ENCODE data around the gene PCDHGB1.
"Not testable (repeated sequence)": the region's sequence is repeated elsewhere in the genome, so short reads cannot be mapped to it uniquely, and the experiment has no call there.

The PCDHGB1 gene

DNA sequence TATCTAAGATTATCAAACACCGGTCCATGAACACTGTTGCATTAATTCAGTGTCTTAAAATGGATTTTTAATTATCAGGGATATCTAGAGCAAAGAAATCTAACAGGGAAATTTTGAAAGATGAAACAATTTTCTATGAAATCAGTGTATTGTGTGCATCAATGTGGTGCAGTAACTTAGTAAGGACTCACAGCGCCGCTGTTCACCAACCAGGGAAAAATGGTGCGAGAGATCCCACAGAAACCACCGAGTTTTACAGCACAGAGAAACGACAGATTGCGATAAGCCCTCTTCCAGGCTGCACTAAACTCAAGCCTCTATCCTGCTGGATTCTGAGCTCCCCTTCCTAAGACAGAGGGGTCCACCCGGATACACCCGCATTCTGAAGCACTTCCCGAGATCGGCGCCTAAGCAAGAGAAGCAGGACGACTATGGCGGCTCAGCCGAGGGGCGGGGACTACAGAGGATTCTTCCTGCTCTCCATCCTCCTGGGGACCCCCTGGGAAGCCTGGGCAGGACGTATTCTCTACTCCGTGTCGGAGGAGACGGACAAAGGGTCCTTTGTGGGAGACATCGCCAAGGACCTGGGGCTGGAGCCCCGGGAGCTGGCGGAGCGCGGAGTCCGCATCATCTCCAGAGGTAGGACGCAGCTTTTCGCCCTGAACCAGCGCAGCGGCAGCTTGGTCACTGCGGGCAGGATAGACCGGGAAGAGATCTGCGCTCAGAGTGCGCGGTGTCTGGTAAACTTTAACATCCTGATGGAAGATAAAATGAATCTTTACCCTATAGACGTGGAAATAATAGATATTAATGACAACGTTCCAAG lies 32.8 kb downstream of the PCDHGB1 start, which contains the start of gene PCDHGA7:
Gene PCDHGA7 (plus strand): TSS at position 274 of the 826 bp plus-strand sequence. CDS start 158 bp downstream, at position 432.
- Histone ChIP-seq H3K4me3 (no peak within 1 kb of the TSS), H3K27me3 (ENCODE audit: low read depth) (no peaks in the 10 kb centered on the region), H3K36me3 (replicated peaks) (no peaks in the 10 kb centered on the region), H3K4me1 (no peaks in the 10 kb centered on the region), H3K9me3 (no peaks in the 10 kb centered on the region)
- DNase-seq (ENCODE audit: low spot score in 2 of 2), result no peak
- in situ Hi-C loops (cut with MboI; ENCODE audit: low sequenced_read_pairs), result no loop called here

DNA sequence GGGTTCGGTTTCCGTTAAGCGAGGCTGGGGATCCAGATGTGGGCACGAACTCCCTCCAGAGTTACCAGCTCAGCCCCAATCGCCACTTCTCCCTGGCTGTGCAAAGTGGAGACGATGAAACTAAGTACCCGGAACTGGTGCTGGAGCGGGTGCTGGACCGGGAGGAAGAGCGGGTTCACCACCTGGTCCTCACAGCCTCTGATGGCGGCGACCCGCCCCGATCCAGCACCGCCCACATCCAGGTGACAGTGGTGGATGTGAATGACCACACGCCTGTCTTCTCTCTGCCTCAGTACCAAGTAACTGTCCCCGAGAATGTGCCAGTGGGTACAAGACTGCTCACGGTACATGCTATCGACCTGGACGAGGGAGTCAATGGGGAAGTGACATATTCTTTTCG lies 33.4 kb downstream of the PCDHGB1 start:
- in situ Hi-C loops (cut with MboI; ENCODE audit: low sequenced_read_pairs), result no loop called here
- no peak overlapping the region for H3K4me3 ChIP-seq
- H3K4me1 ChIP-seq, result no peaks in the 10 kb centered on the region
- DNase-seq (ENCODE audit: low spot score in 2 of 2), result no peak
- H3K9me3 ChIP-seq, result no peaks in the 10 kb centered on the region
- no peaks in the 10 kb centered on the region for H3K27me3 ChIP-seq (ENCODE audit: low read depth)
- no peaks in the 10 kb centered on the region for H3K36me3 ChIP-seq (replicated peaks)

- no peak for DNase-seq (ENCODE audit: low spot score in 2 of 2)
Observed at GRCh38 chr5:141384471-141385267, 34.8 kb downstream of the PCDHGB1 start.

DNA sequence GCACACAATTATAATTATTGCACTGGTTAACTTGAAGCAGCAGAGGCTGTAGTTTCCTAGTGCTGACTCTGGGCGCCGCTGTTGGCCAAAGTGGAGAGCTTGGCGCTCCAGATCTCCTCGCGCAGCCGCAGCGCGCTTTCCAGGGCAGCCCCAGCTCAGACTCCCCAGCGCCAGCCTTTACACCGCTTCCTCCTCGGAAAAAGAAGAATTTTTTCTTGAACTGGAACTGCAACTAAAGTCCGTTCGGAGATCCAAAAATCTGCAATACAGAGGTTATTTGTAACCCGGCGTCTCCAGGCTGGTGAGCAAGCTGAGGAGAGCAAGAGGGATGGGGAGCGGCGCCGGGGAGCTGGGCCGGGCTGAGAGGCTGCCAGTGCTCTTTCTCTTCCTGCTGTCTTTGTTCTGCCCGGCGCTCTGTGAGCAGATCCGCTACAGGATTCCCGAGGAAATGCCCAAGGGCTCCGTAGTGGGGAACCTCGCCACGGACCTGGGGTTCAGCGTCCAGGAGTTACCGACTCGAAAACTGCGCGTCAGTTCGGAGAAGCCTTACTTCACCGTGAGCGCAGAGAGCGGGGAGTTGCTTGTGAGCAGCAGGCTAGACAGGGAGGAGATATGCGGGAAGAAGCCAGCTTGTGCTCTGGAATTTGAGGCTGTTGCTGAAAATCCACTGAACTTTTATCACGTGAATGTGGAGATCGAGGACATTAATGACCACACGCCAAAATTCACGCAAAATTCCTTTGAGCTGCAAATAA lies 37.8 kb downstream of the PCDHGB1 start, which contains the start of gene PCDHGB4:
Gene PCDHGB4 (plus strand): TSS at position 142 of the 755 bp plus-strand sequence. CDS start 187 bp downstream, at position 329.
- H3K4me3 ChIP-seq; DNase-seq (ENCODE audit: low spot score in 2 of 2); H3K27me3 ChIP-seq (ENCODE audit: low read depth); H3K36me3 ChIP-seq (replicated peaks); H3K4me1 ChIP-seq; in situ Hi-C loops (cut with MboI; ENCODE audit: low sequenced_read_pairs); H3K9me3 ChIP-seq: not testable (repeated sequence)

More at GRCh38 chr5:141384471-141385267, 34.8 kb downstream of the PCDHGB1 start:
- Histone ChIP-seq H3K4me1 (no peaks in the 10 kb centered on the region), H3K36me3 (replicated peaks) (no peaks in the 10 kb centered on the region), H3K4me3 (no peak overlapping the region), H3K27me3 (ENCODE audit: low read depth) (no peaks in the 10 kb centered on the region), H3K9me3 (no peaks in the 10 kb centered on the region)
- in situ Hi-C loops (cut with MboI; ENCODE audit: low sequenced_read_pairs), result no loop called here

DNA sequence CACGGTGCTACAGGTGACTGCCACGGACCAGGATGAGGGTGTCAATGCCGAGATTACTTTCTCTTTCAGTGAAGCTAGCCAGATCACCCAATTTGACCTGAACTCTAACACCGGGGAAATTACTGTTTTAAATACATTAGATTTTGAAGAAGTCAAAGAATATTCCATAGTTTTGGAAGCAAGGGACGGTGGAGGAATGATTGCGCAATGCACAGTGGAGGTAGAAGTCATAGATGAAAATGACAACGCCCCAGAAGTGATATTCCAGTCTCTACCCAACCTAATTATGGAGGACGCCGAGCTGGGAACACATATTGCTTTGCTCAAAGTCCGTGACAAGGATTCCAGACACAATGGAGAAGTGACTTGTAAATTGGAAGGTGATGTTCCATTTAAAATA lies 38.8 kb downstream of the PCDHGB1 start:
- DNase-seq (ENCODE audit: low spot score in 2 of 2), result no peak
- no peaks in the 10 kb centered on the region for H3K27me3 ChIP-seq (ENCODE audit: low read depth)
- in situ Hi-C loops (cut with MboI; ENCODE audit: low sequenced_read_pairs), result no loop called here
- no peak overlapping the region for H3K4me3 ChIP-seq
- H3K36me3 ChIP-seq (replicated peaks), result no peaks in the 10 kb centered on the region
- no peaks in the 10 kb centered on the region for H3K4me1 ChIP-seq
- H3K9me3 ChIP-seq, result no peaks in the 10 kb centered on the region

DNA sequence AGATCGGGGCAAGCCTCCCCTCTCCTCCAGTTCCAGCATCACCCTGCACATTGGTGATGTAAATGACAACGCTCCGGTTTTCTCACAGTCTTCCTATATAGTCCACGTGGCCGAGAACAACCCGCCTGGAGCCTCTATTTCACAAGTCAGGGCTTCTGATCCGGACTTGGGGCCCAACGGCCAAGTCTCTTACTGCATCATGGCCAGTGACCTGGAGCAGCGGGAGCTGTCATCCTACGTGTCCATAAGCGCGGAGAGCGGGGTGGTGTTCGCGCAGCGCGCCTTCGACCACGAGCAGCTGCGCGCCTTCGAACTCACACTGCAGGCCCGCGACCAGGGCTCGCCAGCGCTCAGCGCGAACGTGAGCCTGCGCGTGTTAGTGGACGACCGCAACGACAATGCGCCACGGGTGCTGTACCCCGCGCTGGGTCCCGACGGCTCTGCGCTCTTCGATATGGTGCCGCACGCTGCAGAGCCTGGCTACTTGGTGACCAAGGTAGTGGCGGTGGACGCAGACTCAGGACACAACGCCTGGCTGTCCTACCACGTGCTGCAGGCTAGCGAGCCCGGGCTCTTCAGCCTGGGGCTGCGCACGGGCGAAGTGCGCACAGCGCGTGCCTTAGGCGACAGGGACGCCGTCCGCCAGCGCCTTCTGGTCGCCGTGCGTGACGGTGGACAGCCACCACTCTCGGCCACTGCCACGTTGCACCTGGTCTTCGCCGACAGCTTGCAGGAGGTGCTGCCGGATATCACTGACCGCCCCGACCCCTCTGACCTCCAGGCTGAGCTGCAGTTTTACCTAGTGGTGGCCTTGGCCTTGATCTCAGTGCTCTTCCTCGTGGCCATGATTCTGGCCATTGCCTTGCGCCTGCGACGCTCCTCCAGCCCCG lies 39.5 kb downstream of the PCDHGB1 start:
- in situ Hi-C loops (cut with MboI; ENCODE audit: low sequenced_read_pairs), result no loop called here
- Histone ChIP-seq H3K36me3 (replicated peaks) (no peaks in the 10 kb centered on the region), H3K27me3 (ENCODE audit: low read depth) (no peaks in the 10 kb centered on the region), H3K4me3 (no peak overlapping the region), H3K4me1 (no peaks in the 10 kb centered on the region), H3K9me3 (no peaks in the 10 kb centered on the region)
- no peak for DNase-seq (ENCODE audit: low spot score in 2 of 2)

GRCh38 chr5:141392429-141393198 lies 42.7 kb downstream of the PCDHGB1 start, which contains the start of gene PCDHGA8:
TSS of gene PCDHGA8 (plus strand) at chr5:141392633. CDS start at chr5:141392814, 181 bp downstream.
- DNase-seq (ENCODE audit: low spot score in 2 of 2), result no peak
- in situ Hi-C loops (cut with MboI; ENCODE audit: low sequenced_read_pairs), result no loop called here
- no peaks in the 10 kb centered on the region for H3K9me3 ChIP-seq
- no peaks in the 10 kb centered on the region for H3K4me1 ChIP-seq
- no peak within 1 kb of the TSS for H3K4me3 ChIP-seq
- no peaks in the 10 kb centered on the region for H3K36me3 ChIP-seq (replicated peaks)
- no peaks in the 10 kb centered on the region for H3K27me3 ChIP-seq (ENCODE audit: low read depth)

GRCh38 chr5:141393267-141393666 lies 43.4 kb downstream of the PCDHGB1 start:
- H3K4me3 ChIP-seq, result no peak overlapping the region
- H3K27me3 ChIP-seq (ENCODE audit: low read depth), result no peaks in the 10 kb centered on the region
- no peaks in the 10 kb centered on the region for H3K36me3 ChIP-seq (replicated peaks)
- DNase-seq (ENCODE audit: low spot score in 2 of 2), result no peak
- no peaks in the 10 kb centered on the region for H3K9me3 ChIP-seq
- in situ Hi-C loops (cut with MboI; ENCODE audit: low sequenced_read_pairs), result no loop called here
- no peaks in the 10 kb centered on the region for H3K4me1 ChIP-seq

- DNase-seq (ENCODE audit: low spot score in 2 of 2); H3K4me3 ChIP-seq; H3K4me1 ChIP-seq; H3K36me3 ChIP-seq (replicated peaks); H3K27me3 ChIP-seq (ENCODE audit: low read depth); H3K9me3 ChIP-seq; in situ Hi-C loops (cut with MboI; ENCODE audit: low sequenced_read_pairs): not testable (repeated sequence)
Observed at GRCh38 chr5:141394401-141395187, 44.7 kb downstream of the PCDHGB1 start.

DNA sequence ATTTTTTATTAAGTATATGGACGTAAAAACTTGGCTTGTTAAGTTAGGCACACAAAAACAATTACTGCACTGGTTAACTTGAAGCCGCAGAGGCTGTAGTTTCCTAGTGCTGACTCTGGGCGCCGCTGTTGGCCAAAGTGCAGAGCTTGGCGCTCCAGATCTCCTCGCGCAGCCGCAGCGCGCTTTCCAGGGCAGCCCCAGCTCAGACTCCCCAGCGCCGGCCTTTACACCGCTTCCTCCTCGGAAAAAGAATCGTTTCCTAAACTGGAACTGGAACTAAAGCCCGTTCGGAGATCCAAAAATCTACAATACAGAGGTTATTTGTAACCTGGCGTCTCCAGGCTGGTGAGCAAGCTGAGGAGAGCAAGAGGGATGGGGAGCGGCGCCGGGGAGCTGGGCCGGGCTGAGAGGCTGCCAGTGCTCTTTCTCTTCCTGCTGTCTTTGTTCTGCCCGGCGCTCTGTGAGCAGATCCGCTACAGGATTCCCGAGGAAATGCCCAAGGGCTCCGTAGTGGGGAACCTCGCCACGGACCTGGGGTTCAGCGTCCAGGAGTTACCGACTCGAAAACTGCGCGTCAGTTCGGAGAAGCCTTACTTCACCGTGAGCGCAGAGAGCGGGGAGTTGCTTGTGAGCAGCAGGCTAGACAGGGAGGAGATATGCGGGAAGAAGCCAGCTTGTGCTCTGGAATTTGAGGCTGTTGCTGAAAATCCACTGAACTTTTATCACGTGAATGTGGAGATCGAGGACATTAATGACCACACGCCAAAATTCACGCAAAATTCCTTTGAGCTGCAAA lies 48.1 kb downstream of the PCDHGB1 start, which contains the start of gene PCDHGB5:
Gene PCDHGB5 (plus strand): TSS at position 192 of the 796 bp plus-strand sequence. CDS start 181 bp downstream, at position 373.
- H3K4me1 ChIP-seq; H3K27me3 ChIP-seq (ENCODE audit: low read depth); H3K36me3 ChIP-seq (replicated peaks); H3K4me3 ChIP-seq; in situ Hi-C loops (cut with MboI; ENCODE audit: low sequenced_read_pairs); H3K9me3 ChIP-seq: not testable (repeated sequence)
- DNase-seq (ENCODE audit: low spot score in 2 of 2), result peak in 1 of 2 experiments; percentile 6

DNA sequence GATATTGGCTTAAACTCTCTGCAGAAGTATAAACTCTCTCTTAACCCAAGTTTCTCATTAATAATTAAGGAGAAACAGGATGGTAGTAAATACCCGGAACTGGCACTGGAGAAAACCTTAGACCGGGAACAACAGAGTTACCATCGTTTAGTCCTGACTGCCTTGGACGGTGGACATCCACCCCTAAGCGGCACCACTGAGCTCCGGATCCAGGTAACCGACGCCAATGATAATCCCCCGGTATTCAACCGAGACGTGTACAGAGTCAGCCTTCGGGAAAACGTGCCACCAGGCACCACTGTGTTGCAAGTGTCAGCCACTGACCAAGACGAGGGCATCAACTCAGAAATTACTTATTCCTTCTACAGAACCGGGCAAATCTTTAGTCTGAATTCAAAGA lies 48.7 kb downstream of the PCDHGB1 start:
- in situ Hi-C loops (cut with MboI; ENCODE audit: low sequenced_read_pairs), result no loop called here
- H3K9me3 ChIP-seq, result no peaks in the 10 kb centered on the region
- DNase-seq (ENCODE audit: low spot score in 2 of 2), result no peak
- H3K36me3 ChIP-seq (replicated peaks), result no peaks in the 10 kb centered on the region
- no peak overlapping the region for H3K4me3 ChIP-seq
- no peaks in the 10 kb centered on the region for H3K4me1 ChIP-seq
- no peaks in the 10 kb centered on the region for H3K27me3 ChIP-seq (ENCODE audit: low read depth)

All from HAP-1 (cell line).